ENCODE data around the gene PAPSS1. TPM values are rescaled to one million over a fixed set of nuclear protein-coding genes. Genes with fewer than 3 reads are reported as not detected.

Gene PAPSS1
- polyA plus RNA-seq, 1 donor from 2014 or later, result 216 TPM

GRCh38 chr4:107630185-107630705 is 89.8 kb downstream of the PAPSS1 start:
- TF ChIP-seq REST (IDR thresholded peaks at IDR 0.05; ENCODE audit: borderline replicate concordance), result no peak
- TF ChIP-seq EZH2 (IDR thresholded peaks at IDR 0.05; ENCODE audit: borderline replicate concordance, insufficient read depth, low read length, poor library complexity, severe bottlenecking), result no peak
- no peak for TF ChIP-seq POLR2AphosphoS5 (IDR thresholded peaks at IDR 0.05)
- no peak for TF ChIP-seq RAD21 (conservative IDR thresholded peaks at IDR 0.05)
- TF ChIP-seq TAF1 (IDR thresholded peaks at IDR 0.05; ENCODE audit: low read depth), result no peak
- TF ChIP-seq CTCF (IDR thresholded peaks at IDR 0.05; ENCODE audit: poor library complexity, severe bottlenecking), result no peak
- no peak for TF ChIP-seq SMC3 (conservative IDR thresholded peaks at IDR 0.05; ENCODE audit: poor library complexity)
- TF ChIP-seq MXI1 (conservative IDR thresholded peaks at IDR 0.05; ENCODE audit: poor library complexity, severe bottlenecking), result no peak
- no peak for TF ChIP-seq EP300 (conservative IDR thresholded peaks at IDR 0.05; ENCODE audit: poor library complexity, severe bottlenecking)

GRCh38 chr4:107629318-107629717 is 90.7 kb downstream of the PAPSS1 start:
- H3K9me3 ChIP-seq (ENCODE audit: low read length), result no peaks in the 10 kb centered on the region
- H4K20me1 ChIP-seq (ENCODE audit: insufficient read depth), result no peaks in the 10 kb centered on the region
- H3K4me3 ChIP-seq (ENCODE audit: low read length), result no peak overlapping the region
- no peak overlapping the region for H3K27ac ChIP-seq (ENCODE audit: low read length)
- no peaks in the 10 kb centered on the region for H3K9me2 ChIP-seq (ENCODE audit: insufficient read depth, low read length)
- H3K9ac ChIP-seq (ENCODE audit: low read length), result no peak overlapping the region
- no peak for TF ChIP-seq POLR2AphosphoS5 (IDR thresholded peaks at IDR 0.05)
- TF ChIP-seq RAD21 (conservative IDR thresholded peaks at IDR 0.05), result no peak
- TF ChIP-seq SMC3 (conservative IDR thresholded peaks at IDR 0.05; ENCODE audit: poor library complexity), result no peak
- no peak for TF ChIP-seq MXI1 (conservative IDR thresholded peaks at IDR 0.05; ENCODE audit: poor library complexity, severe bottlenecking)
- TF ChIP-seq EZH2 (IDR thresholded peaks at IDR 0.05; ENCODE audit: borderline replicate concordance, insufficient read depth, low read length, poor library complexity, severe bottlenecking), result no peak
- no peak for TF ChIP-seq EP300 (conservative IDR thresholded peaks at IDR 0.05; ENCODE audit: poor library complexity, severe bottlenecking)
- no peak for TF ChIP-seq REST (IDR thresholded peaks at IDR 0.05; ENCODE audit: borderline replicate concordance)
- no peak for TF ChIP-seq CTCF (IDR thresholded peaks at IDR 0.05; ENCODE audit: poor library complexity, severe bottlenecking)
- TF ChIP-seq TAF1 (IDR thresholded peaks at IDR 0.05; ENCODE audit: low read depth), result no peak
- H3K4me2 ChIP-seq (ENCODE audit: low read length), result no peak overlapping the region
- no peak overlapping the region for H2AFZ ChIP-seq (ENCODE audit: low read depth, low read length)
- no peaks in the 10 kb centered on the region for H3K79me2 ChIP-seq (replicated peaks; ENCODE audit: insufficient read depth, low read length)
- no peaks in the 10 kb centered on the region for H3K36me3 ChIP-seq (ENCODE audit: insufficient read depth, low read length)
- no peaks in the 10 kb centered on the region for H3F3A ChIP-seq (ENCODE audit: insufficient read depth, low read length, poor library complexity, severe bottlenecking)
- H3K27me3 ChIP-seq (ENCODE audit: insufficient read depth, low read depth, low read length), result no peaks in the 10 kb centered on the region

More at GRCh38 chr4:107630185-107630705, 89.8 kb downstream of the PAPSS1 start:
- H3K4me2 ChIP-seq (ENCODE audit: low read length), result no peak overlapping the region
- no peaks in the 10 kb centered on the region for H3K9me3 ChIP-seq (ENCODE audit: low read length)
- H2AFZ ChIP-seq (ENCODE audit: low read depth, low read length), result no peak overlapping the region
- no peaks in the 10 kb centered on the region for H3K79me2 ChIP-seq (replicated peaks; ENCODE audit: insufficient read depth, low read length)
- no peaks in the 10 kb centered on the region for H3K36me3 ChIP-seq (ENCODE audit: insufficient read depth, low read length)
- no peaks in the 10 kb centered on the region for H3K9me2 ChIP-seq (ENCODE audit: insufficient read depth, low read length)
- H3F3A ChIP-seq (ENCODE audit: insufficient read depth, low read length, poor library complexity, severe bottlenecking), result no peaks in the 10 kb centered on the region
- no peak overlapping the region for H3K4me3 ChIP-seq (ENCODE audit: low read length)
- no peak overlapping the region for H3K9ac ChIP-seq (ENCODE audit: low read length)
- H3K27me3 ChIP-seq (ENCODE audit: insufficient read depth, low read depth, low read length), result no peaks in the 10 kb centered on the region
- no peak overlapping the region for H3K27ac ChIP-seq (ENCODE audit: low read length)
- no peaks in the 10 kb centered on the region for H4K20me1 ChIP-seq (ENCODE audit: insufficient read depth)

Data from neural cell (in vitro differentiated cells).